Epithelial cell of prostate (primary cell): ENCODE results near the gene DLGAP4.
A peak's percentile ranks its signal among the peaks of the same experiment; 100 is the strongest.
"Not testable (repeated sequence)": the region's sequence is repeated elsewhere in the genome, so short reads cannot be mapped to it uniquely, and the experiment has no call there.

ENCODE experiments used
- DNase-seq: peaks from one replicate; pipeline ENCODE4 v3.0.0-alpha.2; 2011; ENCODE audit warnings: low read depth, low spot score
- H3K27ac ChIP-seq: fragments of 450-650 bp; 2 replicates; pipeline ENCODE4 v1.5.1; 2017; ENCODE audit warnings: mild to moderate bottlenecking

DLGAP4 gene

GRCh38 chr20:36465109-36466080 is 159.3 kb downstream of the DLGAP4 start:
- DNase-seq = peak; percentile 34
- peak overlapping the region; percentile 88 for H3K27ac ChIP-seq

GRCh38 chr20:36466089-36466488 is 159.9 kb downstream of the DLGAP4 start:
- H3K27ac ChIP-seq = peak overlapping the region; percentile 88
- no peak for DNase-seq

- peak overlapping the region; percentile 88 for H3K27ac ChIP-seq
- DNase-seq = no peak
These were observed 161.2 kb downstream of the DLGAP4 start for GRCh38 chr20:36467076-36467999.

GRCh38 chr20:36468149-36469000 is 162.2 kb downstream of the DLGAP4 start:
- DNase-seq = no peak
- H3K27ac ChIP-seq = peak overlapping the region; percentile 88

- no peak for DNase-seq
- no peak overlapping the region for H3K27ac ChIP-seq
These were observed 163.8 kb downstream of the DLGAP4 start for GRCh38 chr20:36469973-36470372.

- no peak for DNase-seq
- H3K27ac ChIP-seq = peak overlapping the region; percentile 65
These were observed 165.9 kb downstream of the DLGAP4 start for GRCh38 chr20:36471885-36472636.

- peak overlapping the region; percentile 65 for H3K27ac ChIP-seq
- DNase-seq = peak; percentile 26
These were observed 166.5 kb downstream of the DLGAP4 start for GRCh38 chr20:36472637-36473090.

- no peak for DNase-seq
- peak overlapping the region; percentile 65 for H3K27ac ChIP-seq
These were observed 167.0 kb downstream of the DLGAP4 start for GRCh38 chr20:36473164-36473563.

GRCh38 chr20:36474563-36474962 is 168.4 kb downstream of the DLGAP4 start:
- DNase-seq = no peak
- H3K27ac ChIP-seq = peak overlapping the region; percentile 65

GRCh38 chr20:36475054-36475453 is 168.9 kb downstream of the DLGAP4 start:
- not testable (repeated sequence) for DNase-seq
- H3K27ac ChIP-seq = peak overlapping the region; percentile 65

GRCh38 chr20:36477475-36477874 is 171.3 kb downstream of the DLGAP4 start:
- no peak for DNase-seq
- no peak overlapping the region for H3K27ac ChIP-seq

GRCh38 chr20:36478137-36478905 is 172.2 kb downstream of the DLGAP4 start:
- H3K27ac ChIP-seq = no peak overlapping the region
- DNase-seq = no peak

GRCh38 chr20:36479938-36480337 is 173.8 kb downstream of the DLGAP4 start:
- DNase-seq = no peak
- no peak overlapping the region for H3K27ac ChIP-seq

- DNase-seq = no peak
- no peak overlapping the region for H3K27ac ChIP-seq
These were observed 174.4 kb downstream of the DLGAP4 start for GRCh38 chr20:36480456-36481048.

- H3K27ac ChIP-seq = no peak overlapping the region
- DNase-seq = no peak
These were observed 175.4 kb downstream of the DLGAP4 start for GRCh38 chr20:36481380-36482043.

- DNase-seq = no peak
- H3K27ac ChIP-seq = no peak overlapping the region
These were observed 175.9 kb downstream of the DLGAP4 start for GRCh38 chr20:36482044-36482473.

GRCh38 chr20:36483209-36483918 is 177.2 kb downstream of the DLGAP4 start:
- DNase-seq = no peak
- peak overlapping the region; percentile 25 for H3K27ac ChIP-seq
